ENCODE measurements around the gene SEMA3D.

DNA sequence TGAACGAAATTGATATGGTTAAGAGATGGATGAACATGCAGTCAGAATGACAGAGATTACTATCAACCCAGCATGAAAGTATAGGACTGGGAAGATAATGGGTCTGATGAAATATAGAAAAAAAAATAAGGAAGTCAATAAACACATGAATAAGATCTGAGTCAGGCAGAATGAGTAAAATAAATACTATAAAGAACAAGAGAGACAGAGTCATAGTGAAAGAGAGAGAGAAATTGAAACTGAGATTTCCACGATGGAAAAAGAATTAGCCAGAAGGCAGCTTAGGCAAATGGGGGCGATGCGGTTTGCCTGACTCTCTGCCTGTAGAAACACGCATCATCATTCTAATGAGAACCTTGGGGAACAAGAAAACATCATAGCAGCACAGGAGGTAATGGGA lies 26.6 kb downstream of the SEMA3D start:
- TF ChIP-seq, protein P1, sequence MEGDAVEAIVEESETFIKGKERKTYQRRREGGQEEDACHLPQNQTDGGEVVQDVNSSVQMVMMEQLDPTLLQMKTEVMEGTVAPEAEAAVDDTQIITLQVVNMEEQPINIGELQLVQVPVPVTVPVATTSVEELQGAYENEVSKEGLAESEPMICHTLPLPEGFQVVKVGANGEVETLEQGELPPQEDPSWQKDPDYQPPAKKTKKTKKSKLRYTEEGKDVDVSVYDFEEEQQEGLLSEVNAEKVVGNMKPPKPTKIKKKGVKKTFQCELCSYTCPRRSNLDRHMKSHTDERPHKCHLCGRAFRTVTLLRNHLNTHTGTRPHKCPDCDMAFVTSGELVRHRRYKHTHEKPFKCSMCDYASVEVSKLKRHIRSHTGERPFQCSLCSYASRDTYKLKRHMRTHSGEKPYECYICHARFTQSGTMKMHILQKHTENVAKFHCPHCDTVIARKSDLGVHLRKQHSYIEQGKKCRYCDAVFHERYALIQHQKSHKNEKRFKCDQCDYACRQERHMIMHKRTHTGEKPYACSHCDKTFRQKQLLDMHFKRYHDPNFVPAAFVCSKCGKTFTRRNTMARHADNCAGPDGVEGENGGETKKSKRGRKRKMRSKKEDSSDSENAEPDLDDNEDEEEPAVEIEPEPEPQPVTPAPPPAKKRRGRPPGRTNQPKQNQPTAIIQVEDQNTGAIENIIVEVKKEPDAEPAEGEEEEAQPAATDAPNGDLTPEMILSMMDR (IDR thresholded peaks at IDR 0.05) = no peak
- no peak for TF ChIP-seq EZH2 (IDR thresholded peaks at IDR 0.05; ENCODE audit: borderline replicate concordance, insufficient read depth, low read depth, low read length, poor library complexity, severe bottlenecking)

Data from B cell (primary cell).